HepG2 (cell line): Measurements from ENCODE around the gene HOXC9. TPM values are rescaled to one million over a fixed set of nuclear protein-coding genes. Genes with fewer than 3 reads are reported as not detected.

Experiments used
- GATAD2A ChIP-seq: IDR thresholded peaks from 2 replicates; pipeline ENCODE4 v1.6.1; 2016
- HDAC1 ChIP-seq: sonication (generic); formaldehyde crosslinking; IDR thresholded peaks from 2 replicates; pipeline ENCODE4 v1.5.1; 2020; ENCODE audit warnings: mild to moderate bottlenecking, missing genetic modification reagents
- HNRNPK ChIP-seq: fragments of 200-400 bp; formaldehyde crosslinking; IDR thresholded peaks from 2 replicates; pipeline ENCODE4 v1.6.1; 2018; ENCODE audit warnings: low read length, low read depth, moderate library complexity, mild to moderate bottlenecking; ENCODE audit not compliant: poor library complexity, severe bottlenecking
- HOXA3 ChIP-seq: sonication (generic); formaldehyde crosslinking; IDR thresholded peaks from 2 replicates; pipeline ENCODE4 v1.5.0; 2020; ENCODE audit warnings: missing genetic modification reagents
- HOXA5 ChIP-seq: sonication (generic); formaldehyde crosslinking; IDR thresholded peaks from 2 replicates; pipeline ENCODE4 v1.4.0; 2020; ENCODE audit warnings: missing genetic modification reagents
- KAT8 ChIP-seq: IDR thresholded peaks from 2 replicates; pipeline ENCODE4 v1.6.1; 2016; ENCODE audit warnings: missing genetic modification reagents, missing compliant biosample characterization
- NR2F6 ChIP-seq, 2 experiments: IDR thresholded peaks; 2 replicates each; pipeline ENCODE4 v1.6.1; 2016; ENCODE audit warnings: antibody characterized with exemption in 1 of 2, mild to moderate bottlenecking in 1 of 2
- PAXIP1 ChIP-seq: sonication (generic); formaldehyde crosslinking; conservative IDR thresholded peaks from 2 replicates; pipeline ENCODE4 v1.4.0; 2020; ENCODE audit warnings: mild to moderate bottlenecking, missing genetic modification reagents, moderate library complexity
- PHF8 ChIP-seq: sonication (generic); formaldehyde crosslinking; IDR thresholded peaks from 2 replicates; pipeline ENCODE4 v1.5.0; 2020; ENCODE audit warnings: missing genetic modification reagents
- RBM39 ChIP-seq: fragments of 200-400 bp; formaldehyde crosslinking; IDR thresholded peaks from one replicate; pipeline ENCODE4 v1.6.1; 2018; ENCODE audit warnings: antibody characterized with exemption, mild to moderate bottlenecking, low read depth, low read length; ENCODE audit not compliant: poor library complexity, severe bottlenecking
- THAP11 ChIP-seq: IDR thresholded peaks from 2 replicates; pipeline ENCODE4 v1.6.1; 2016; ENCODE audit warnings: missing biosample characterization, missing genetic modification reagents
- TRIM24 ChIP-seq: sonication (generic); formaldehyde crosslinking; IDR thresholded peaks from 2 replicates; pipeline ENCODE4 v1.8.0; 2022; ENCODE audit warnings: mild to moderate bottlenecking, missing genetic modification reagents
- ZBTB10 ChIP-seq: sonication (generic); formaldehyde crosslinking; IDR thresholded peaks from 2 replicates; pipeline ENCODE4 v1.4.0; 2020; ENCODE audit warnings: missing genetic modification reagents, borderline replicate concordance
- ZBTB7A ChIP-seq: sonication (generic); formaldehyde crosslinking; IDR thresholded peaks from 2 replicates; pipeline ENCODE4 v1.8.0; 2022; ENCODE audit warnings: mild to moderate bottlenecking, missing genetic modification reagents
- ZMAT3 ChIP-seq: sonication (generic); formaldehyde crosslinking; conservative IDR thresholded peaks from 2 replicates; pipeline ENCODE4 v1.7.0; 2021; ENCODE audit warnings: missing genetic modification reagents
- ZNF629 ChIP-seq: sonication (generic); formaldehyde crosslinking; conservative IDR thresholded peaks from 2 replicates; pipeline ENCODE4 v1.5.0; 2020; ENCODE audit warnings: missing genetic modification reagents
- ZNF660 ChIP-seq: sonication (generic); formaldehyde crosslinking; IDR thresholded peaks from 2 replicates; pipeline ENCODE4 v1.5.1; 2020; ENCODE audit warnings: mild to moderate bottlenecking, low read depth, missing genetic modification reagents, borderline replicate concordance
- ZNF788 ChIP-seq: sonication (generic); formaldehyde crosslinking; IDR thresholded peaks from 2 replicates; pipeline ENCODE4 v1.5.0; 2020; ENCODE audit warnings: mild to moderate bottlenecking, missing genetic modification reagents, borderline replicate concordance
- polyA plus RNA-seq, 8 experiments: library from polyadenylated mRNA; depleted of rRNA in 3 of 8; stranded (reverse) in 7 of 8; unstranded in 1 of 8; fragments of >200 nt; fragmentation: Illumina TruSeq in 4 of 8; extraction: Trizol in 4 of 8; gene quantifications; 2 replicates each; pipeline versions ENCODE4 v1.2.1 to v1.2.3, GENCODE V29; 2011 to 2016; ENCODE audit warnings: low read depth in 4 of 8, missing spikeins in 1 of 8, mixed read lengths in 1 of 8; ENCODE audit not compliant: insufficient read depth in 1 of 8
- total RNA-seq, 5 experiments: library from RNA; depleted of rRNA; stranded (reverse); fragments of >200 nt; fragmentation: Illumina TruSeq; extraction: Trizol; gene quantifications; 2 replicates each; pipeline ENCODE4 v1.2.3, GENCODE V29; 2016; ENCODE audit warnings: low read depth in 1 of 5
- TF ChIP-seq, protein P1 (sequence below): sonication (generic); formaldehyde crosslinking; IDR thresholded peaks from 2 replicates; pipeline ENCODE4 v1.5.0; 2020; ENCODE audit warnings: missing genetic modification reagents
- TF ChIP-seq, protein P2 (sequence below): sonication (generic); formaldehyde crosslinking; IDR thresholded peaks from 2 replicates; pipeline ENCODE4 v1.5.1; 2020; ENCODE audit warnings: mild to moderate bottlenecking, moderate library complexity, missing genetic modification reagents

Gene HOXC9
- total and polyA plus RNA-seq, 2 of the 13 experiments (the other 11 are each of a cell fraction or from before 2014, with no cell fraction given) = 0.11 to 1.1 TPM

DNA sequence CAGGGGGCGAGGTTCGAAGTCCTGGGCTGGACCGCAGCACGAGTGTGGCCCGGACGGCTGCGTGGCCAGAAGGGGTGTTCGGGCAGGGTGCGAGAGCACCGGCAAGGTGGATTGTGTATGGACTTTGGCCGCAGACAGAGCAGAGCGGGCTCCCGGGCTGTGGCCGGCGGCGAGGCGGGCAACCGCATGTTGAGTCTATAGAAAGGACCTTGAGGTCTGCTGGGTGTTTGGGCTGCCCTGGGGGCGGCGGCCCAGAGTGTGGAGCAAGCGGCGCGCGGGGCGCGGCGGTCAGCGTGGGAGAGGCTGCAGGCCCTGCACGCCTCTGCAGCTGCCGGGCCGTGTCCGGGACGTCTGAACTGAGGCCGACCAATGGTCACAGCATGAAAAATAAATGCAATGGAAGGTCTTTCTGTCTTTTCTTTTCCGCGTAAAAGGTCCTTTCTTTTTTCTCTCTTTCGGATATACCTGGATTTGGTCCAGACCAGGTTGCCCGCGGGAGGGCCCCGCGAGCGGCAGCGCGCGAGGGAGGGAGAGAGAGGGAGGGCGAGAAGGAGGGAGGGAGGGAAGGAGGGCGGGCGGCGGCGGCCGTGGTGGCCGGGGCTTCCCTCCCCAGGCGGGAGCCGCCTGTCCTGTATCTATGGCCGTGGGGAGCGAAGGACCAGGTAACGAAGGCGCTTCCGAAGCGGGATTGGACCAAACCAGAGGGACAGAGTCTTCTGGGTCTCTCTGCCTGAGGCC is 5.5 kb upstream of the HOXC9 start (continued):
- TF ChIP-seq PAXIP1 (peak; percentile 45; the same call in 1 of the 2 replicates), HDAC1 (CRISPR knock-in tag) (peak; percentile 37; the same call in 1 of the 2 replicates), RBM39 (peak; percentile 48), GATAD2A (CRISPR knock-in tag) (peak; percentile 41), KAT8 (peak; percentile 55), NR2F6 (IDR thresholded peaks at IDR 0.05) (no peak), NR2F6 (CRISPR knock-in tag; IDR thresholded peaks at IDR 0.05) (0 out of 2 replicates have a peak, but pooled peaks have one; percentile 28), HNRNPK (peak; percentile 11), HOXA3 (CRISPR knock-in tag) (peak; percentile 57), ZNF629 (CRISPR knock-in tag) (peak; percentile 20; the same call in 1 of the 2 replicates), HOXA5 (CRISPR knock-in tag) (peak; percentile 61; the same call in 1 of the 2 replicates), THAP11 (CRISPR knock-in tag) (0 out of 2 replicates have a peak, but pooled peaks have one; percentile 9), TRIM24 (CRISPR knock-in tag) (no peak), ZBTB7A (0 out of 2 replicates have a peak, but pooled peaks have one; percentile 21), ZBTB10 (CRISPR knock-in tag) (no peak), ZNF788 (CRISPR knock-in tag) (peak; percentile 69; the same call in 1 of the 2 replicates), ZMAT3 (0 out of 2 replicates have a peak, but pooled peaks have one; percentile 33), ZNF660 (CRISPR knock-in tag) (no peak), PHF8 (CRISPR knock-in tag) (peak; percentile 34; the same call in 1 of the 2 replicates)
- TF ChIP-seq, protein P1, sequence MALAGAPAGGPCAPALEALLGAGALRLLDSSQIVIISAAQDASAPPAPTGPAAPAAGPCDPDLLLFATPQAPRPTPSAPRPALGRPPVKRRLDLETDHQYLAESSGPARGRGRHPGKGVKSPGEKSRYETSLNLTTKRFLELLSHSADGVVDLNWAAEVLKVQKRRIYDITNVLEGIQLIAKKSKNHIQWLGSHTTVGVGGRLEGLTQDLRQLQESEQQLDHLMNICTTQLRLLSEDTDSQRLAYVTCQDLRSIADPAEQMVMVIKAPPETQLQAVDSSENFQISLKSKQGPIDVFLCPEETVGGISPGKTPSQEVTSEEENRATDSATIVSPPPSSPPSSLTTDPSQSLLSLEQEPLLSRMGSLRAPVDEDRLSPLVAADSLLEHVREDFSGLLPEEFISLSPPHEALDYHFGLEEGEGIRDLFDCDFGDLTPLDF (CRISPR knock-in tag) = peak; percentile 54; the same call in 1 of the 2 replicates
- TF ChIP-seq, protein P2, sequence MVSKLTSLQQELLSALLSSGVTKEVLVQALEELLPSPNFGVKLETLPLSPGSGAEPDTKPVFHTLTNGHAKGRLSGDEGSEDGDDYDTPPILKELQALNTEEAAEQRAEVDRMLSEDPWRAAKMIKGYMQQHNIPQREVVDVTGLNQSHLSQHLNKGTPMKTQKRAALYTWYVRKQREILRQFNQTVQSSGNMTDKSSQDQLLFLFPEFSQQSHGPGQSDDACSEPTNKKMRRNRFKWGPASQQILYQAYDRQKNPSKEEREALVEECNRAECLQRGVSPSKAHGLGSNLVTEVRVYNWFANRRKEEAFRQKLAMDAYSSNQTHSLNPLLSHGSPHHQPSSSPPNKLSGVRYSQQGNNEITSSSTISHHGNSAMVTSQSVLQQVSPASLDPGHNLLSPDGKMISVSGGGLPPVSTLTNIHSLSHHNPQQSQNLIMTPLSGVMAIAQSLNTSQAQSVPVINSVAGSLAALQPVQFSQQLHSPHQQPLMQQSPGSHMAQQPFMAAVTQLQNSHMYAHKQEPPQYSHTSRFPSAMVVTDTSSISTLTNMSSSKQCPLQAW (CRISPR knock-in tag) = peak; percentile 29; the same call in 1 of the 2 replicates
